Superior temporal gyrus (tissue), 1 donor: ENCODE measurements around the gene ARHGEF11.

ENCODE experiments used
- DNase-seq: peaks from one replicate; pipeline ENCODE4 v3.0.0-alpha.2; 2016; ENCODE audit errors: extremely low spot score

Gene ARHGEF11

DNA sequence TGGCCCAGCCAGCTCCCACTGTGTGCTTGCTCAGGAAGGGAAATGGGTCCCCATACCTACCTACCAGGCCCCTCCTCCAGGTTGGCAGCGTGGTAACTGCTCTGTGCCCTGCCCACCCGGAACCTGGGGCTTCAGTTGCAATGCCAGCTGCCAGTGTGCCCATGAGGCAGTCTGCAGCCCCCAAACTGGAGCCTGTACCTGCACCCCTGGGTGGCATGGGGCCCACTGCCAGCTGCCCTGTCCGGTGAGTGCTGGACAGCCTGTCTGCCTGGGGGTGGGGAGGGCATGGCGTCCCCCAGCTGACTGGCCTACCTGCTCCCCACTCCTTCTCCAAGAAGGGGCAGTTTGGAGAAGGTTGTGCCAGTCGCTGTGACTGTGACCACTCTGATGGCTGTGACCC lies 135.9 kb downstream of the ARHGEF11 start:
- no peak for DNase-seq

DNA sequence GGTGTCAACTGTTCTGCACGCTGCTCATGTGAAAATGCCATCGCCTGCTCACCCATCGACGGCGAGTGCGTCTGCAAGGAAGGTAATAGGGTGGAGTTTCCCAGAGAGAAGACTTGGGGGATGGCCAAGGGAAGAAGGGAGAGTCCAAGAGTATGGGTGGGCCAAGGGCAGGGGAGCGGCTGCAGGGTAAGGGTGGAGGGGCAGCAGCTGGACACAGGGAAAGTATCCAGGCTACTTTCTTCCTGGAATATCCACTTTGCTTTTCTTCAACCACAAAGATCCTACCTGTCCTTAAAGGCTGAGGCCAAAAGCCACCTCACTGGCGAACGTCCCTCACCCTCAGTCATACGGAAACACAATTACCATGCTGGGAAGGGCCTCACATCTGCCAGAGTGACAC lies 136.6 kb downstream of the ARHGEF11 start:
- no peak for DNase-seq

DNA sequence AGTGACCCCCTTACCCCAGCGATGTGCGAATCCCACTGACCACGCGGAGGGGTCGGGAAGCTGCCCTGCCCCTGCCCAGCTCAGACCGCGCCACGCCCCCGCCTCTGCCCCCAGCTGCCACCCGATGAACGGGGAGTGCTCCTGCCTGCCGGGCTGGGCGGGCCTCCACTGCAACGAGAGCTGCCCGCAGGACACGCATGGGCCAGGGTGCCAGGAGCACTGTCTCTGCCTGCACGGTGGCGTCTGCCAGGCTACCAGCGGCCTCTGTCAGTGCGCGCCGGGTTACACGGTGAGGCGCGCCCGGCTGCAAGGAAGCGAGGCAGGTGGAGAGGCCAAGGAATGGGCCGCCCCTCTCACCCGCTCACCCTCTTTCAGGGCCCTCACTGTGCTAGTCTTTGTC lies 137.0 kb downstream of the ARHGEF11 start:
- DNase-seq, result no peak

DNA sequence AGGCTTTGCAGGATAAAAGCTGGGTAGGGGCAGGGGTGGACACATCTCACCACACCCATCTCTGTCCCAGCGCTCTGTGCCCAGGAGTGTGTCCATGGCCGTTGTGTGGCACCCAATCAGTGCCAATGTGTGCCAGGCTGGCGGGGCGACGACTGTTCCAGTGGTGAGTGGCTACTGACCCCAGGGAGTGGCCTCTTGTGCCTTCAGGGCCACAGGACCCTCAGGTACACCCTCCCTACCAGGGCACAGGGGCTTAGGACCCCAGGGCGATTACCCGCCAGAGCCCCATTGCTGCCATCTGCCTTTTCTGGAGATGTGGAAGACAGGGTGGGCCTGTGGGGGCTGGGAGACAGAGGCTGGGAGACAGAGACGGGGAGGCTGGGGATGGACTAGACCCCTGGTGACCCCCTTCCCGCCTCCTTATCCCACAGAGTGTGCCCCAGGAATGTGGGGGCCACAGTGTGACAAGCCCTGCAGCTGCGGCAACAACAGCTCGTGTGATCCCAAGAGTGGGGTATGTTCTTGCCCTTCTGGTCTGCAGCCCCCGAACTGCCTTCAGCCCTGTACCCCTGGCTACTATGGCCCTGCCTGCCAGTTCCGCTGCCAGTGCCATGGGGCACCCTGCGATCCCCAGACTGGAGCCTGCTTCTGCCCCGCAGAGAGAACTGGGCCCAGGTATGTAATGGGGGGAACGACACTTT lies 139.2 kb downstream of the ARHGEF11 start:
- DNase-seq, result no peak

DNA sequence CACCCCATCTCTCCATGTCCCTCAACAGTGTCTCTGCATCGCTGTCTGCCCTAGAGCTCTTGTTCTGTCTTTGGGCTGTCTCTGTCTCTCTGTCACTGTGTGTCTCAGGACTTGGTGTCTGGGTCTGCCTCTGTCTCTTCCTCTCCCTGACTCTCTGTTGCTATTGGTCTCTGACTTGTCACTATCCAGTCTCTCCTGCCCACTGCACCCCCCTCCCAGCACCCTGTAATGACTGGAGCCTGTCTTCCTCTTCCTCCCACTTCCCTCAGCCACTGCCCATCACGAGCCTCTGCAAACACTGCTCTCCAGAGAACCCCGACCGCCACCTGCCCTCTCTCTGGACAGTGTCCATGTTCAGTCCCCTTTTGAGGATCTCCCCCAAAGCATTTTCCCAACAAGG lies 139.9 kb downstream of the ARHGEF11 start:
- no peak for DNase-seq

DNA sequence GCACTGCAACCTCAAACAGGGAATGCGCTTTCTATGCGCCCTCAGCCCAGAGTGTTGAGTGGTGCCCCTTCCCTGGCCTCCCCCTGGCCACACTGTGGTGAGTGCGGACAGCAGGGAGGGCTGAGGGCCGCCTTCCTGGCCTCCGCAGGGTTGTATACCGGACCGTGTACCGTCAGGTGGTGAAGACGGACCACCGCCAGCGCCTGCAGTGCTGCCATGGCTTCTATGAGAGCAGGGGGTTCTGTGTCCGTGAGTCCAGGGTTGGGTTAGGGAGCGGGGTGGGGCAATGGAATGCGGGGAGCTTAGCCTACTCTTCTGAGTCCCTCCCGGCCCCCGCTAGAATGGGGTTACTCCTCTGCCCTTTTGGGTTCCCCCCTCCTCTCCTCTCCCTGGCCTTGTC lies 140.4 kb downstream of the ARHGEF11 start:
- DNase-seq, result no peak

DNA sequence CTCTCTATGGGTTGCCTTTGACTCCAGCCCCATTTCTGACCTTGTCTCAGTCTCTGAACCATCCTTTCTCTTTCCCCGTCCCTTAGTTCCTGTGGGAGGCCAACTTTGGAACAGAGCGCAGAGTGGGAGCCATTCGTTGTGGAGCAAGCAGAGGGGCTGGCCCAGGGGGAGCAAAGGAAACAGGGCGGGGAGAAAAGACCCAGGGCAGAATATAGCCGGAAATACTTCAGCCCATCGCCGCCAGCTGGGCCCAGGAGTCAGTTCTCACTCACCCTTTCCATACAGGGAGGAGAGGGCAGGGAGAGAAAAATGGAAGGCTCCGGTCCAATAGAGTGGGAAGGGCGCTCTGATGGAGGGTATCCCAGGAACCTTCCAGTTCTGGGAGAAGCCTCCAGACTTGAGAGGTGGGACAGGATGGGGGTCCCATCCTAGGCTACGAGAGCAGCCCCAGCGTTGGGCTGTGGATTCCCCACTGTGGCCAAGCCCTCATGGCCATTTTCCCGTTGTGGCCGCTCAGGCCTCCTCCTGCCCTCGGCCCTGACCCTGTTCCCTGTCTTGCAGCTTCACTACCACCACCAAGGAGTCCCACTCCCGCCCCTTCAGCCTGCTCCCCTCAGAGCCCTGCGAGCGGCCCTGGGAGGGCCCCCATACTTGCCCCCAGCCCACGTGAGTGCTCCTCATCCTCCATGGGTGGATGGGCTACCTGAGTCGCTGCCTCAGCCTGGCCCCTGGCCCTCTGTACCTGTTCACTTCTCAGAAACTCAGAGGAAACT lies 141.2 kb downstream of the ARHGEF11 start:
- DNase-seq, result no peak

DNA sequence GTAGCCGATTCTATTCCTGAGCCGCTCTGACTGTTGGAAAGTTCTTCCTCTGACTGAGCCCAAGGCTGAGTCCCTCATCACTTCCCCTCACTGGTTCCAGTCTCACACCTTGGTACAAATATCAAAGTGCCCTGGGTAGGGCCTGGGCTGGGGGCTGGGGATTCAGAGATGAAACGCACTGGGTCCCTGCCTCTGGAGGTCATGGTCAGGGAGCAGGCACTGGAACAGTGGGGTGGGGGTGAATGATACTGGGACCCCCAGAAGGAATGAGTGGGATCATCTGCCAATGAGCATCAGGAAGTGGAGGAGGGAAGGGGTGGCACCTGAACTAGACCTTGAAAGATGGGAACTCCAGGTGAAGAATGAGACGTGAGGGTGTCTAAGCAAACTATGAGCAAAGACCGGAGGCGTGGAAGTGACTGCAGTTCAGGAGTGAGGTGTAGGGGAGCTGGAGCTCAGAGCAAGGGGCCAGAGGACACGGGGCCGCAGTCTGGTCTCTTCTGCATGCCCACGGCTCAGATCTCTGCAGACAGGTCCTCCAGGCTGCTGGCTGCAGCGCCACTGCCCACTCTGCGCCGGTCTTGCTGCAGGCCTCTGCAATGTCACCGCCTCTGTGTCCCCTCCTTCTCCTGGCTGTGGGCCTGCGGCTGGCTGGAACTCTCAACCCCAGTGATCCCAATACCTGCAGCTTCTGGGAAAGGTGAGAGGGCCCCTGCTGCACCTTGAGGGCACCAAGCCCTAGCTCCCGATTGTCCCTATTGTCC lies 142.0 kb downstream of the ARHGEF11 start:
- no peak for DNase-seq

DNA sequence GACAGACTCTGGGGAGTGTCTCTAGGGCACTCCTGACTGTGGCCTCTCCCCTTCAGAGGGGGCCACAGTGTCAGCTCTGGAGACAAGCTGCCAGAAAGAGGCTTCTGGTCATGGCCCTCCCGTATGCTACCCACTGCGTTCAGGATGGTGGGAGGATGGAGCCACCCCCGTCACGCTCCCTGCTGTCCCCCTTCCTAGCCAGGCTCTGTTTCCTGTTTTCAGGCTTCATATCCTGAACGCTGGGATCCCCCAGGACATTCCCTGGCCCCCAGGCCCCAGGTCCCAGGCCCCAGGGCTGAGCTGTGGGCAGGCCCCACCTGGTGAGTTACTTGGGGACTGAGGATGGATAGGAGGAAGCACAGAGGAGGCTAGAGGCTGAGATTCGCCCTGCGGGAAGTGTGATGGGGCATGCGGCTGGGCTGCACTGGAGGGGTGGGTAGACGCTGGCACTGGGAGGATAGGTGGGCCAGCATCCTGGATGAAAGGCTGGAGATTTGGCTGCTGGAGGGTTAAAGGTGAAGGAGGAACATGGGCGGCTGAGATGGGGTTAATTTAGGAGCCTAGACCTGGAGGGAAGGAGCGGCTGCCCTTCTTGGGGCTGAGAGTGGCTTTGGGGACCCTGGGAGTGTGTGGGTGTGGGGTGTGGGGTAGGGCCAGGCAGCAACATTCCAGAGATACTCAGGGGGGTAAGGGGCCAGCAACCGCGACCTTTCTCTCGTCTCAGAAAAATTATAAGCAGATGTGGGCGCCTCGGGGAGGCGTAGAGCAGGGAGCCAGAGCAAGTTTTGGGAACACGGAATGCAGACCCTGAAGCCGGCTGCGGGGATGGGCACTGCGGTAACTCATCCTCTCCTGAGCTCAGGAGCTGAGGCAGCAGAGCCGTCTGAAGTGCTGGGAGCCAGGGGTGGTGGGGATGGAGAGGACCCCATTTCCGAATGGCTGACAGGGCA lies 143.3 kb downstream of the ARHGEF11 start:
- no peak for DNase-seq

DNA sequence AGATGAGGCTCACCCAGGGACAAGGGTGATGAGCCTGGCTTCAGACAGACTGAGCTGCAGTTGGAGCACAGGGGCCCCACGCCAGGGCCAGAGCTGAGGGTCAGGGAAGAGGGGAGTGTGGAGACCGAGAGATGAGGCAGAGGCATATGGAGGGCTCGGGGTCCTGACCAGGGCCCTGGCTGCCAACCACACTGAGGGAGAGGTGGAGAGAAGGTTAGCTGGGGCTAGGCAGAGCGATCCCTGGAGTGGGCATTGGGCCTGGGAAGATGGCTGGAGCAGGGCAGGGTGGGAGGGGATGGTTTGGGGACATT lies 144.0 kb downstream of the ARHGEF11 start:
- no peak for DNase-seq

DNA sequence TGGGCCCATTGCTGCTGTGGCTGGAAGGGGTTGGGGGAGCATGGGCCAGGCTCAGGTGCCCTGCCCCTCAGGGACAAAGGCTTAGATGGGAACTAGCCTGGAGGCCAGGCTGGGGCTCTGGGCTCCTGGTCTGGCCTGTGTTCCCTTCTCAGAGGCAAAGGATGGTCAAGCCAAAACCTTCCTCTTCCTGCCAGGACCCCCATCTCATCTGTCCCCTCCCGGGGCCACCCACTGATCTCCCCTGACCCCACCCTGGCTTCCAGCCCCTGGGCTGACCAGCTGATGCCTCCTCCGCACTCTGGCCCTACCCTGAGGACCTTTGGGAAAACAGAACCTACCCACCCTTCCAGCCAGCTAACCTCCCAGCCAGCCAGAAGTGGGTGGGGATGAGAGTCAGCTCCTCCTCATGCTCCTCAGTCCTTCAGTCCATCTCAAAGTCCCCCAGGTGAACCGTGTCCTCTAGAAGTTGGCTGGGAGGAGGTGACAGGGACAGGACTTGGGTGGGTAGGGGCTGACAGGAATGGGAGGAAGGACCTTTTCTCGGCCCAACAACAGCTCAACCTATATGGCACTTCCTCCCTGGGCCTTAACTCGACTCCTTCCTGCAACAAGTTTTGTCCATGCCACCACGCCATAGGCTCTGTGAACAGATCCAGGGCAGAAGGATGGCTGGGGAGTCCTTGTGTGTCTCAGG lies 144.5 kb downstream of the ARHGEF11 start:
- DNase-seq, result no peak

DNA sequence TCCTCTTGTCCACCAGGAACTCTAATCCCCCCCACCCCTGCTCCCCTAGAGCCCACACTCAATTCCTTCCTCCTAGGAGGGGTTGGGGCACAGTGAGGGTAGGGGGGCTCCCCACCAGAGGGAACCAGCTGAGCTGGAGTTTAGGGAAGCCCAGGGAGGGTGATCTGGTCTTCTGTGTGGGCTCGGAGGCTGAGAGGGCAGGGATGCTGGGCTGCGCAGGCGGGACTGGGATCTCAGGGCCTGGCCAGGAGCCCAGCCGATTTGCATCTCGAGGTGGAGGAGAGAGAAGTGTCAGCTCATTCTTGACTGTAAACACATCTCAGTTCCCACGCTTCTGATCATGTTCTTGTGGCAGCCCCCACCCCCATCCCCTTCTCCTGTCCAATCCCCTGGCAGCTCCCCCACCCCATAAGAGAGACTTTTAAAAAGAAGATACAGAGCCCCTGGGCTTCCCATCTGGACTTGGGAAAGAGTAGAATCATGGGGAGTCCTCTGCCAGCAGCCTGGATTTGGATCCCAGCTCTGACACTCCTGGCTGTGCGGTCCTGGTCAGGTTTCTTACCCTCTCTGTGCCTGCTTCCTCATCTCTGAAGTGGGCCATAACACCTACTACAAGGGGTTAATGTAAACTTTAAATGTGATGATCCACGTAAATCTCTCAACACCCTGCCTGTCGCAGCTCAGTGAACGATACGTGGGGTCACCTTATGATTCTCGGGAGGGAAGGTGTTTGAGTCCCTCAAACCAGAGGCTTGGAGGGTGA lies 145.4 kb downstream of the ARHGEF11 start:
- no peak for DNase-seq

DNA sequence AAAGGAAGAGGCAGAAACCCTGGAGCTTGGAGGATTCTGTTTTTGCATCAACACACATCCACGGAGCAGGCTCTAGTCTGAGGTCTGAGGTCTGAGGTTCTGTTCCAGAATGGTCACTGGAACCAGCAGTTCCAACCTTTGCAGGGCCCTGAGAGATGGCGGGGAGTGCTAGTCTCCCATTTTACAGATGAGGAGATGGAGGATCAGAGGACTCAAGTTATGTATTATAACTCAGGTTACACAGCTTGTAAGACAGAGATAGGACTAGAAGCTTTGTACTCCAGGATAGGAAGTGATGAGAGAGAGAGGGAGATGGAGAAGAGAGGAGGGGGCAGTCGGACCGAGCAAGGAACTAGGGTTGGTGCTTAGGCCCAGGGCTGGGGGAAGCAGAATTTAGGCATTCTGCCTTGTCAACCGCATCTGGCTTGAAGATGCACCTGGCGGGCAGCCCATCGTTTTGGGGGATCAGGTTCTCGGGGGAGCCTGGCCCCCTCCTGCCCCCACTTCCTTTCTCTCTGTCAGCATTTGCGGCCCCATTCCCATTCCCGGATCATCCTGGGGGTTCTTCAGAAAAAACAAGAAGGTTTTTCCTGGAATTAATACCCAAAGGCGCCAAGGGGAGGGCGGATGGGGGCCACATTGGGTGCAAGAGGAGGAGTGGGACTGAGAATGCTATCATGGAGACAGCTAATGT lies 146.4 kb downstream of the ARHGEF11 start:
- DNase-seq, result no peak

DNA sequence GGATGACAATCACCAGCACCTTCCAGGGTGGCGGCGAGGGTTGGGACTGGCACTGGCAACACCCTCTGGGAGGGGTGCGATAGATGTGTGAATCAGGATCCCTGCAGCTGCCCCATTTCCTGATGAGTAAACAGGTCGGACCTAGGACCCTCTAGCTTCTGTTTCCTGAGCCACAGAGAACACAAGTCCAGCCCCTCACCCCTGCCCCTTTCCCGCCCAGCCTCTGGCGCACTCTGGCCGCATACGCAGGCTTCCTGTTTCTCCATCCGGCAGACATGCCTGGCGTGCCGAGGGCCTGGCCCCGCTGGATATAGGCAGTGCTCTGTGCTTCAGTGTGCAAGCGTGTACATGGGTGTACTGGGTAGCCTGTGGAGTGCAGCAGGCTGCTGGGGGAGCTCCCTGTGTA lies 147.4 kb downstream of the ARHGEF11 start:
- DNase-seq, result no peak

DNA sequence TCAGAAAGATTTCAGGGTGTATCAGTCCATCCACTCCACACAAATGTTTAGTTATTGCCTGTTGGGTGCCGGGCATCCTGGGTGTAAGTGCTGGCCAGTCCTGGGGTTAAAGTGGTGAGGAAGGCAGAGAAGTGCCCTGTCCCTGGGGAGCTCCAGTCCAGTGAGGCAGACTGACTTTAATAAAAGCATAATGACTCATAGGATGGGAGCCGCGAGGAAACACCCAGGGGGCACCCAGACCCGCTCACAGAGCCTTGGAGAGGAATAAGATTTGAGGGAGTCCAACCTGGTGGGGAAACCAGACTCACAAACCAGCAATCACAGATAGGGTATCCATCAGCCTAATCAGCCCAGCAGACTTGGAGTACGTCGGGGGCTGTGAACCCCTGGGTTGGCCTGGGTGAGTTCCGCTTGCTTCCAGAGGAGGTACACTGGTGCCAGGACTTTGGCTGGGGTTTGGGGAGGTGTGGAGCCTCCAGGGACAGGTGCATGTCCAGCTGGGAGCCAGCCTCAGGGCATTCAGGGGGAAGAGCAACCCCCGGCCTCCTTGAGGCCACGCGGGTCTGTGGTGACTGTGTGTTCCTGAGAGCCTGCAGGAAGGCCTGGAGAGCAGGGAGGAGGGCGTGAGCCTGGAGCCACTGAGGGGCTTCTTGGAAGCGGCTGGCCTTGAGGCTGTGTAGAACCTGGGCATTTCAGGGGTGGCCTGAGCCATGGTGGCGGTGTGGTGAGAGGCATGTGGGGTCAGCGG lies 148.3 kb downstream of the ARHGEF11 start:
- no peak for DNase-seq

DNA sequence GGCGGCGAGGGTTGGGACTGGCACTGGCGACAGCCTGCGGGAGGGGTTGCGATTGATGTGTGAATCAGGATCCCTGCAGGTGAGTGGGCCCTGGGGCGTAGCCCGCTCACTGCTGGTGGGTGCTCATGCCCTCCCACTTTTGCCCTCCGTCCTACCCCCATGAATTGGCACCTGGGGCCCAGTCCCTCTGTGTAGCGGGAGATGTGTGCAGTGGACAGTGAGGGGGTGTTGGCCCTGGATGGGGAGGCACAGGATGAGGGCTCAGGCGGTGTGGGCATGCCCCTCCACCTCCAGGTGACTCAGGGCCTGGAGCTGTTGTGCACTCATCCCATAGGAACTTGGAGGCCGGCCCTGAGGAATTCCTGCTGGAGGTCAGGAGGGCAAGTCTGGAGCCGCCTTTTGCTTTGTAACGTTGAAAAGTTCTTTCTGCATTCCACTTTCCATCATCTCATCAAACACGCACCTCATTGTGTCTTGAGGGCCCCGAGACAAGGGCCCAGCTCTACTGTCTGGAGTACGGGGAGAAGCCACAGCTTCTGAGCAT lies 149.0 kb downstream of the ARHGEF11 start:
- DNase-seq, result no peak

DNA sequence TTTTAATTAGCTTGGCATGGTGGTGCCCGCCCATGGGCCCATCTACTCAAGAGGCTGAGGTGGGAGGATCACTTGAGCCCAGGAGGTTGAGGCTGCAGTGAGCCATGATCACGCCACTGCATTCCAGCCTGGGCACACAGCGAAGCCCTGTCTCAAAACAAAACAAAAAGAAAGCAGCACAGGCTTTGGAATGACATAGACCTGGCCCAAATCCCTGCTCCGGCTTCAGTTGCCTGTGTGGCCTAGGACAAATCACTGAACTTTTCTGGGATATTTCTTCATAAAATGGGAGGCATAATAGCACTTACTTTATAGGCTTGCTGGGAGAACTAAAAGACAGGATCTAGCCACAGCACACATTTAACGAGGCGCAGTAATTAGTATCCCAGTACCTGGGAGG lies 149.6 kb downstream of the ARHGEF11 start:
- no peak for DNase-seq

DNA sequence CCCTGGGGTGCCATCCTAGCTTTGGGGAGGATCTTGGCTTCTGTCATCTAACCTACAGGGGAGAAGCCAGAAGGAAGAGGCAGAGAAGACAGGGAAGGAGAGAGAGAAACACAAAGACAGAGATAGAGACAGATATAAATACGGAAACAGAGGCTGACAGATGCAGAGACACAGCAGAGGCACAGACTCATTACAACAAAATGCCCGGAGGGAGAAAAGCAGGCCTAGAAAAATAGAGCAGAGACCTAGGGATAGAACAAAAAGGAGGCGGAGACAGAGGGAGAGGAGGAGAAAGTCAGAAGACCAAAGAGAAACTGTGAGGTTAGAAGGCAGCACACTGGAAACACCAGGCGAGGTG lies 150.1 kb downstream of the ARHGEF11 start:
- DNase-seq, result no peak
